Central memory CD8-positive, alpha-beta T cell (primary cell): ENCODE results near the gene SLC30A7.
A peak's percentile ranks its signal among the peaks of the same experiment; 100 is the strongest.
"Not testable (repeated sequence)": the region's sequence is repeated elsewhere in the genome, so short reads cannot be mapped to it uniquely, and the experiment has no call there.

ENCODE experiments used
- ATAC-seq: fragments of 150-1000 bp; cut with Tn5 transposase; replicated peaks from 2 replicates; pipeline ENCODE4 v1.10.0; 2022; ENCODE audit warnings: mild to moderate bottlenecking, moderate FRiP score, moderate number of reproducible peaks; ENCODE audit not compliant: poor library complexity, severe bottlenecking; ENCODE audit errors: extremely low read depth
- DNase-seq, 2 donors: peaks; one replicate each; pipeline ENCODE4 v3.0.0; 2021; ENCODE audit warnings: low spot score in 2 of 2
- H3K27ac Mint-ChIP-seq: one replicate; pipeline ENCODE4 v1.8.0; 2022; ENCODE audit warnings: low read depth, mild to moderate bottlenecking, moderate library complexity, mixed read lengths
- H3K27me3 Mint-ChIP-seq: one replicate; pipeline ENCODE4 v1.8.0; 2022; ENCODE audit warnings: mixed read lengths
- H3K36me3 Mint-ChIP-seq: one replicate; pipeline ENCODE4 v1.8.0; 2022; ENCODE audit warnings: mild to moderate bottlenecking, moderate library complexity, mixed read lengths; ENCODE audit not compliant: insufficient read depth
- H3K4me1 Mint-ChIP-seq: one replicate; pipeline ENCODE4 v1.8.0; 2022; ENCODE audit warnings: mixed read lengths
- H3K4me3 Mint-ChIP-seq: one replicate; pipeline ENCODE4 v1.8.0; 2022; ENCODE audit warnings: mild to moderate bottlenecking, moderate library complexity, mixed read lengths
- H3K9me3 Mint-ChIP-seq: one replicate; pipeline ENCODE4 v1.8.0; 2022; ENCODE audit warnings: mixed read lengths

Gene SLC30A7

DNA sequence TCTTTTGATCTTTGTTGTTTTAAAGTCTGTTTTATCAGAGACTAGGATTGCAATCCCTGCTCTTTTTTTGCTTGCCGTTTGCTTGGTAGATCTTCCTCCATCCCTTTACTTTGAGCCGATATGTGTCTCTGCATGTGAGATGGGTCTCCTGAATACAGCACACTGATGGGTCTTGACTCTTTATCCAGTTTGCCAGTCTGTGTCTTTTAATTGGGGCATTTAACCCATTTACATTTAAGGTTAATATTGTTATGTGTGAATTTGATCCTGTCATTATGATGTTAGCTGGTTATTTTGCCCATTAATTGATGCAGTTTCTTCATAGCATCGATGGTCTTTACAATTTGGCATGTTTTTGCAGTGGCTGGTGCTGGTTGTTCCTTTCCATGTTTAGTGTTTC, 51.9 kb downstream of the SLC30A7 start:
- H3K9me3 Mint-ChIP-seq, result peaks cover 32% of the 10 kb centered on the region
- H3K27me3 Mint-ChIP-seq, result not testable (repeated sequence)

DNA sequence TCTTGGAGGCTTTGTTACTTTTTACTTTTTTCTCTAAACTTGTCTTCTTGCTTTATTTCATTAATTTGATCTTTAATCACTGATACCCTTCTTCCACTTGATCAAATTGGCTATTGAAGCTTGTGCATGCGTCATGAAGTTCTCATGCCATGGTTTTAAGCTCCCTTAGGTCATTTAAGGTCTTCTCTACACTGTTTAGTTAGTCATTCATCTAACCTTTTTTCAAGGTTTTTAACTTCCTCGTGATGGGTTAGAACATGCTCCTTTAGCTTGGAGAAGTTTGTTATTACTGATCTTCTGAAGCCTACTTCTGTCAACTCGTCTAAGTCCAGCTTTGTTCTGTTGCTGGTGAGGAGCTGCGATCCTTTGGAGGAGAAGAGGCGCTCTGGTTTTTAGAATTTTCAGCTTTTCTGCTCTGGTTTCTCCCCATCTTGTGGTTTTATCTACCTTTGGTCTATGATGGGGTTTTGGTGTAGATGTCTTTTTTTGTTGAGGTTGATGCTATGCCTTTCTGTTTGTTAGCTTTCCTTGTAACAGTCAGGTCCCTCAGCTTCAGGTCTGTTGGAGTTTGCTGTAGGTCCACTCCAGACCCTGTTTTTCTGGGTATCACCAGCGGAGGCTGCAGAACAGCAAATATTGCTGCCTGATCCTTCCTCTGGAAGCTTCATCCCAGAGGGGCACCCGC, 53.0 kb downstream of the SLC30A7 start:
- H3K9me3 Mint-ChIP-seq, result peaks cover 36% of the 10 kb centered on the region
- not testable (repeated sequence) for DNase-seq, H3K27me3 Mint-ChIP-seq, ATAC-seq
- peaks cover 61% of the 10 kb centered on the region for H3K4me1 Mint-ChIP-seq
- H3K27ac Mint-ChIP-seq, result peak overlapping the region; percentile 91
- peak overlapping the region; percentile 63 for H3K4me3 Mint-ChIP-seq
- H3K36me3 Mint-ChIP-seq, result peaks cover 15% of the 10 kb centered on the region

More for the DNA sequence above, 51.9 kb downstream of the SLC30A7 start:
- Mint-ChIP-seq H3K36me3 (peaks cover 17% of the 10 kb centered on the region), H3K4me3 (peak overlapping the region; percentile 35), H3K4me1 (peaks cover 59% of the 10 kb centered on the region), H3K27ac (peak overlapping the region; percentile 91)
- not testable (repeated sequence) for DNase-seq, ATAC-seq

DNA sequence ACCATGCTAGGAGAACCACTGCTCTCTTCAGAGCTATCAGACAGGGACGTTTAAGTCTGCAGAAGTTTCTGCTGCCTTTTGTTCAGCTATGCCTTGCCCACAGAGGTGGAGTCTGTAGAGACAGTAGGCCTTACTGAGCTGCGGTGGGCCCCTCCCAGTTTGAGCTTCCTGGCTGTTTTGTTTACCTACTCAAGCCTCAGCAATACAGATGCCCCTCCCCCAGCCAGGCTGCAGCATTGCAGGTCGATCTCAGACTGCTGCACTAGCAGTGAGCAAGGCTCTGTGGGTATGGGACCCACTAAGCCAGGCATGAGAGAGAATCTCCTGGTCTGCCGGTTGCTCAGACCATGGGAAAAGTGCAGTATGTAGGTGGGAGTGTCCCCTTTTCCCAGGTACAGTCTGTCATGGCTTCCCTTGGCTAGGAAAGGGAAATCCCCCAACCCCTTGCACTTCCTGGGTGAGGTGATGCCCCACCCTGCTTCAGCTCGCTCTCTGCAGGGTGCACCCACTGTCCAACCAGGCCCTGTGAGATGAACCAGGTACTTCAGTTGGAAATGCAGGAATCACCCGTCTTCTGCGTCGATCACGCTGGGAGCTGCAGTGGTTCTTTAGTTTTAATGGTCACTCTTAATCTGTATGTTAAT, 53.7 kb downstream of the SLC30A7 start:
- Mint-ChIP-seq H3K36me3 (peaks cover 15% of the 10 kb centered on the region), H3K4me3 (peak overlapping the region; percentile 63), H3K4me1 (peaks cover 61% of the 10 kb centered on the region), H3K27ac (peak overlapping the region; percentile 91), H3K9me3 (peaks cover 36% of the 10 kb centered on the region)
- peak; percentile 45 to 76 for DNase-seq
- peak; percentile 98 for ATAC-seq
- H3K27me3 Mint-ChIP-seq, result not testable (repeated sequence)

GRCh38 chr1:100950337-100950736, 54.4 kb downstream of the SLC30A7 start:
- no peak for ATAC-seq
- Mint-ChIP-seq H3K36me3 (peaks cover 13% of the 10 kb centered on the region), H3K4me1 (peaks cover 61% of the 10 kb centered on the region), H3K4me3 (no peak overlapping the region), H3K27ac (peak overlapping the region; percentile 91), H3K9me3 (peaks cover 36% of the 10 kb centered on the region), H3K27me3 (no peaks in the 10 kb centered on the region)
- no peak for DNase-seq

DNA sequence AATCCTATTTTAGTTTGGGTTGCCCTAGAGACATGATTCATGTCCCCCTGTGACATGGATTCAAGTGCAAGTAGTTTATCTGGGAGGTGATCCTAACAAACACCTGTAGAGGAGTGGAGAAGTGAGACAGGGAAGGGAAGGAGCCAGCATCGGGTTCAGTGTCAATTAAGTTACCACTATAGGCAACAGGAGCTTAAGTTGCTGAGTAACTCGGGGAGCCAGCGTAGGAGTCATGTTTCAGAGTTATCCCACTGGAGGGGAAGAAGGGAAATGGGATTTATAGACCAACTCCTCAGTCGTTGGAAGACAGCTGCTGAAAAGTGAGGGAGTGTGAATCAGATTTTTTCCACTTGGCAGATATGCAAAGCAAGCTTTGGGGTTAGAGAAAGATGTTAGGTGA, 54.9 kb downstream of the SLC30A7 start:
- ATAC-seq (no peak), DNase-seq (no peak)
- Mint-ChIP-seq H3K4me1 (peaks cover 61% of the 10 kb centered on the region), H3K27ac (peak overlapping the region; percentile 91), H3K4me3 (no peak overlapping the region), H3K27me3 (no peaks in the 10 kb centered on the region), H3K36me3 (peaks cover 13% of the 10 kb centered on the region), H3K9me3 (peaks cover 36% of the 10 kb centered on the region)

GRCh38 chr1:100952104-100952745, 56.3 kb downstream of the SLC30A7 start:
- no peak overlapping the region for H3K4me3 Mint-ChIP-seq
- DNase-seq (no peak), ATAC-seq (no peak)
- peaks cover 58% of the 10 kb centered on the region for H3K4me1 Mint-ChIP-seq
- peaks cover 31% of the 10 kb centered on the region for H3K9me3 Mint-ChIP-seq
- H3K36me3 Mint-ChIP-seq, result peaks cover 13% of the 10 kb centered on the region
- no peaks in the 10 kb centered on the region for H3K27me3 Mint-ChIP-seq
- H3K27ac Mint-ChIP-seq, result peak overlapping the region; percentile 83

GRCh38 chr1:100952970-100953369, 57.1 kb downstream of the SLC30A7 start:
- not testable (repeated sequence) for H3K4me3 Mint-ChIP-seq, DNase-seq, H3K27me3 Mint-ChIP-seq, ATAC-seq
- H3K4me1 Mint-ChIP-seq, result peaks cover 52% of the 10 kb centered on the region
- peak overlapping the region; percentile 83 for H3K27ac Mint-ChIP-seq
- H3K36me3 Mint-ChIP-seq, result peaks cover 14% of the 10 kb centered on the region
- H3K9me3 Mint-ChIP-seq, result peaks cover 24% of the 10 kb centered on the region

- peak overlapping the region; percentile 83 for H3K27ac Mint-ChIP-seq
- peaks cover 49% of the 10 kb centered on the region for H3K4me1 Mint-ChIP-seq
- H3K27me3 Mint-ChIP-seq, result no peaks in the 10 kb centered on the region
- H3K9me3 Mint-ChIP-seq, result peaks cover 16% of the 10 kb centered on the region
- no peak for ATAC-seq
- DNase-seq, result no peak
- peaks cover 12% of the 10 kb centered on the region for H3K36me3 Mint-ChIP-seq
- H3K4me3 Mint-ChIP-seq, result no peak overlapping the region
Observed at GRCh38 chr1:100953960-100954730, 58.3 kb downstream of the SLC30A7 start.

- Mint-ChIP-seq H3K9me3 (peaks cover 16% of the 10 kb centered on the region), H3K36me3 (peaks cover 12% of the 10 kb centered on the region), H3K4me3 (no peak overlapping the region), H3K4me1 (peaks cover 47% of the 10 kb centered on the region), H3K27me3 (no peaks in the 10 kb centered on the region), H3K27ac (no peak overlapping the region)
- ATAC-seq, result no peak
- DNase-seq, result no peak
Observed at GRCh38 chr1:100955322-100955721, 59.4 kb downstream of the SLC30A7 start.

- Mint-ChIP-seq H3K4me1 (peaks cover 50% of the 10 kb centered on the region), H3K9me3 (no peaks in the 10 kb centered on the region), H3K4me3 (no peak overlapping the region), H3K27me3 (no peaks in the 10 kb centered on the region), H3K36me3 (peaks cover 15% of the 10 kb centered on the region), H3K27ac (no peak overlapping the region)
- no peak for DNase-seq
- ATAC-seq, result no peak
Observed at GRCh38 chr1:100959502-100960060, 63.7 kb downstream of the SLC30A7 start.

DNA sequence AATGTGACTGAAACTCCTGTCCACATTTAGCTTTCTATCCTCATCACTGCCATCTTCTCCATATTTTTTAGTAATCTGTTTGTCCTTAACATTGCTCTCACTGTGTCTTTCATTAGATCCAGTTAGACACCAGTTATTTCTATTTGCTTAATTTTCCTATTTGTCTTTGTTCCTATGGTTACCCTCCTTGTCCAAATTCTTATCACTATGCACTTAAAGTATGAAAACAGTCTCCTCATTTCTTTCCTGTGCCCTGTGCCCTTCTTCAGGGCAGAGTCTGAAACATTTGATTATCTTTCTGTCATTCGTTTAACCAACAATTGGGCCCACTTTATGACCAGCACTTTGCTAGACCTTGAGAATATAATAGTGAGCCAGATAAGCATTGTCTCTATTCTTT, 64.2 kb downstream of the SLC30A7 start:
- Mint-ChIP-seq H3K9me3 (no peaks in the 10 kb centered on the region), H3K4me1 (peaks cover 53% of the 10 kb centered on the region), H3K4me3 (no peak overlapping the region), H3K27ac (no peak overlapping the region), H3K27me3 (no peaks in the 10 kb centered on the region), H3K36me3 (peaks cover 15% of the 10 kb centered on the region)
- ATAC-seq (no peak), DNase-seq (no peak)

GRCh38 chr1:100968621-100969020, 72.7 kb downstream of the SLC30A7 start:
- Mint-ChIP-seq H3K27ac (no peak overlapping the region), H3K4me3 (no peak overlapping the region), H3K36me3 (peaks cover 19% of the 10 kb centered on the region), H3K9me3 (no peaks in the 10 kb centered on the region), H3K27me3 (no peaks in the 10 kb centered on the region), H3K4me1 (peaks cover 35% of the 10 kb centered on the region)
- ATAC-seq (no peak), DNase-seq (no peak)
